K562 (cell line): ENCODE measurements around the gene ATG13. TPM values are rescaled to one million over a fixed set of nuclear protein-coding genes. Genes with fewer than 3 reads are reported as not detected.

ENCODE experiments used
- ATAC-seq: fragments of 200-7000 bp; cut with Tn5 transposase; 3 replicates; pipeline ENCODE4 v1.9.1; 2020; ENCODE audit warnings: moderate library complexity
- BruUV-seq: library from RNA; stranded (reverse); fragments of 400-500 nt; replicated peaks from 2 replicates; lab custom pipeline; 2021; lab: Mats Ljungman, UMichigan
- CTCF ChIA-PET: fragments of 300-600 bp; formaldehyde crosslinking; extraction: SDS; loops from one replicate; lab custom pipeline; 2021; ENCODE audit warnings: low intra/inter-chr PET ratio; lab: Yijun Ruan, JAX
- POLR2A ChIA-PET: fragments of 300-600, 350-650 bp; sonication (Branson Sonifier 250); formaldehyde crosslinking; extraction: SDS; loops from one replicate; lab custom pipeline; 2021; ENCODE audit warnings: antibody characterized with exemption, inconsistent platforms; lab: Yijun Ruan, JAX
- DNase-seq, 4 experiments: peaks; one replicate each; pipeline versions ENCODE4 v3.0.0 to v3.0.0-alpha.2; 2011 to 2018; ENCODE audit warnings: low spot score in 3 of 4, mixed read lengths in 3 of 4; ENCODE audit errors: extremely low read depth in 1 of 4
- FAIRE-seq: peaks from 2 replicates; lab custom pipeline; 2011; peaks lifted over from hg19 to GRCh38; lab: Jason Lieb, UNC
- H2AFZ ChIP-seq: 2 replicates; pipeline ENCODE4 v1.6.0; 2011; ENCODE audit warnings: low read depth, low read length, control low read depth, inconsistent platforms
- H3K27ac ChIP-seq: fragments of 200-600 bp; 3 replicates; pipeline ENCODE4 v1.8.0; 2011; ENCODE audit warnings: low read depth, mild to moderate bottlenecking, control low read depth, inconsistent platforms, low read length, moderate library complexity, mixed read lengths; ENCODE audit errors: extremely low read depth
- H3K27me3 ChIP-seq, 2 experiments: fragments of 300-600 bp in 1 of 2; 2 replicates in 1 of 2; 3 replicates in 1 of 2; pipeline versions ENCODE4 v1.6.0 to v1.8.0; 2011; ENCODE audit warnings: inconsistent platforms in 2 of 2, low read length in 2 of 2, mild to moderate bottlenecking in 1 of 2, mixed read lengths in 1 of 2, moderate library complexity in 1 of 2; ENCODE audit not compliant: control insufficient read depth in 2 of 2, insufficient read depth in 2 of 2
- H3K36me3 ChIP-seq: fragments of 300-600 bp; 3 replicates; pipeline ENCODE4 v1.8.0; 2011; ENCODE audit warnings: mild to moderate bottlenecking, low read length, inconsistent platforms; ENCODE audit not compliant: control insufficient read depth, insufficient read depth
- H3K4me1 ChIP-seq, 2 experiments: fragments of 200-600 bp in 1 of 2; replicated peaks in 1 of 2; 2 replicates in 1 of 2; 3 replicates in 1 of 2; pipeline versions ENCODE4 v1.5.1 to v1.8.0; 2011; ENCODE audit warnings: inconsistent platforms in 2 of 2, low read length in 2 of 2, mild to moderate bottlenecking in 1 of 2, mixed read lengths in 1 of 2, moderate library complexity in 1 of 2; ENCODE audit not compliant: control insufficient read depth in 2 of 2, insufficient read depth in 2 of 2
- H3K4me2 ChIP-seq: 2 replicates; pipeline ENCODE4 v1.6.1; 2011; ENCODE audit warnings: low read length, control low read depth, inconsistent platforms, mixed read lengths; ENCODE audit not compliant: insufficient read depth
- H3K4me3 ChIP-seq: fragments of 200-600 bp; sonication (generic), shearing (Covaris generic); 2 replicates; pipeline ENCODE4 v1.5.1; 2016; ENCODE audit warnings: control low read depth, inconsistent platforms
- H3K79me2 ChIP-seq: fragments of 200-600 bp; 3 replicates; pipeline ENCODE4 v1.8.0; 2011; ENCODE audit warnings: low read length, inconsistent platforms; ENCODE audit not compliant: control insufficient read depth, insufficient read depth
- H3K9ac ChIP-seq, 2 experiments: 2 replicates each; pipeline versions ENCODE4 v1.6.0 to v1.6.1; 2011; ENCODE audit warnings: low read depth in 2 of 2, low read length in 2 of 2, control low read depth in 1 of 2, inconsistent platforms in 1 of 2, mild to moderate bottlenecking in 1 of 2, mixed read lengths in 1 of 2; ENCODE audit not compliant: insufficient read depth in 1 of 2
- H3K9me1 ChIP-seq: one replicate; pipeline ENCODE4 v1.6.0; 2011; ENCODE audit warnings: inconsistent platforms, mild to moderate bottlenecking, low read length, moderate library complexity; ENCODE audit not compliant: control insufficient read depth, insufficient read depth
- H3K9me3 ChIP-seq: replicated peaks from 2 replicates; pipeline ENCODE4 v1.5.1; 2011; ENCODE audit warnings: low read depth, low read length, inconsistent platforms; ENCODE audit not compliant: control insufficient read depth, insufficient read depth
- H4K20me1 ChIP-seq: replicated peaks from 2 replicates; pipeline ENCODE4 v1.6.1; 2011; ENCODE audit warnings: low read length, inconsistent platforms, mixed read lengths; ENCODE audit not compliant: control insufficient read depth, insufficient read depth
- MAFK ChIP-seq: IDR thresholded peaks from 2 replicates; pipeline ENCODE4 v1.6.1; 2011; ENCODE audit warnings: low read length, improper control_type of control experiment
- PML ChIP-seq: IDR thresholded peaks from 2 replicates; pipeline ENCODE4 v1.6.1; 2012; ENCODE audit warnings: low read length, inconsistent platforms
- RNF219 ChIP-seq: fragments of 250-450 bp; sonication (Bioruptor Pico); IDR thresholded peaks from 2 replicates; pipeline ENCODE4 v1.5.0; 2022; ENCODE audit warnings: mild to moderate bottlenecking
- ZC3H4 ChIP-seq: sonication (generic); formaldehyde crosslinking; IDR thresholded peaks from 2 replicates; pipeline ENCODE4 v1.9.0; 2021; ENCODE audit warnings: missing genetic modification reagents, borderline replicate concordance
- WGBS: fragments of 100-300 bp; shearing (Covaris generic); methylation state at CpG from one replicate; pipeline ENCODE4 v1.1.6; 2016; ENCODE audit warnings: low coverage, mixed read lengths; ENCODE audit not compliant: insufficient coverage; ENCODE audit errors: missing lambda C conversion rate; 5-methylcytosine and 5-hydroxymethylcytosine counted together
- in situ Hi-C: fragments of 300-500 bp; cut with MboI; formaldehyde crosslinking; loops from 4 replicates; pipeline ENCODE4 v1.15.0; 2018; ENCODE audit warnings: inconsistent platforms, mixed read lengths
- intact Hi-C: fragments of 100-400 bp; cut with micrococcal nuclease; formaldehyde crosslinking; loops from 2 replicates; pipeline ENCODE4 v1.14.2; 2022
- polyA plus RNA-seq, 8 experiments: library from polyadenylated mRNA; depleted of rRNA in 4 of 8; stranded (reverse) in 5 of 8; unstranded in 3 of 8; fragments of >200 nt; fragmentation: Nextera tagmentation in 2 of 8; fragmentation: Illumina TruSeq in 1 of 8; extraction: Ambion mirVana in 2 of 8; extraction: Trizol in 1 of 8; gene quantifications; 2 replicates each; pipeline versions ENCODE4 v1.2.1 to v1.2.3, GENCODE V29; 2011 to 2014; ENCODE audit warnings: inconsistent platforms in 1 of 8, missing spikeins in 1 of 8
- total RNA-seq, 7 experiments: library from RNA; depleted of rRNA in 6 of 7; stranded (reverse); fragments of >200 nt in 6 of 7; fragmentation: Illumina TruSeq in 2 of 7; extraction: Trizol in 2 of 7; gene quantifications; 2 replicates each; pipeline versions ENCODE4 v1.2.1 to v1.2.3, GENCODE V29; 2011 to 2021; ENCODE audit warnings: low replicate concordance in 1 of 7

The ATG13 gene
- total and polyA plus RNA-seq, 9 of the 15 experiments (the other 6 are each of a cell fraction or from before 2014, with no cell fraction given): 13.1 to 61.5 (median 36.5) TPM

DNA sequence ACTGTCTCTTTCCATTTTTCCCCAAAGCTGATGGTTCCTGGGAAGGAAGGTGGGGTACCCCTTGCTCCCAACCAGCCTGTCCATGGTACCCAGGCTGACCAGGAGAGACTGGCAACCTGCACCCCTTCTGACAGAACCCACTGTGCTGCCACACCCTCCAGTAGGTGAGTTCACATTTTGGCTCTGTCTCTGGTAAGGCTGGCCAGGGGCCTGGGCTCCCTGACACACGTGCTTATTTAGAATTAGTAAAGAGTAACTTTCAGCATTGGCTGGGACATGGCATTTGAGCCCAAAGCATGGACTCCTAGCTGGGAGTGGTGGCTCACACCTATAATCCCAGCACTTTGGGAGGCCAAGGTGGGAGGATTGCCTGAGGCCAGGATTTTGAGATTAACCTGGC is 48.0 kb downstream of the ATG13 start:
- DNase-seq: no peak
- H3K27ac ChIP-seq: no peak overlapping the region; the same call in 2 of the 3 replicates
- 83% methylated on average over 1 of the region's 1 CpG for WGBS
- H3K9ac ChIP-seq: no peak overlapping the region
- no peaks in the 10 kb centered on the region for H3K79me2 ChIP-seq
- ATAC-seq: no peak
- FAIRE-seq: no peak
- POLR2A ChIA-PET: interaction anchor here (1.4 to 1.5 kb wide), 2 partner anchors 9 to 10 kb away, joined by 3 read pairs; no protein-coding TSS in a partner anchor
- intact Hi-C loops (no loop called here), in situ Hi-C loops (no loop called here)
- H2AFZ ChIP-seq: no peak overlapping the region
- H3K4me2 ChIP-seq: no peak overlapping the region
- BruUV-seq: no TSS peak
- H3K36me3 ChIP-seq: peaks cover 66% of the 10 kb centered on the region
- H3K9me1 ChIP-seq: peaks cover 4% of the 10 kb centered on the region
- no peak overlapping the region for H3K4me3 ChIP-seq
- H3K9me3 ChIP-seq: no peaks in the 10 kb centered on the region
- no peaks in the 10 kb centered on the region for H3K27me3 ChIP-seq
- TF ChIP-seq RNF219 (CRISPR knock-in tag) (no peak), ZC3H4 (no peak), PML (no peak), MAFK (no peak)
- no peaks in the 10 kb centered on the region for H4K20me1 ChIP-seq
- CTCF ChIA-PET: no interaction called here
- peaks cover 6 to 17% of the 10 kb centered on the region in 2 experiments; a peak in 3 of 5 replicates for H3K4me1 ChIP-seq
